ENCODE measurements around the gene SFXN4.

Gene SFXN4

DNA sequence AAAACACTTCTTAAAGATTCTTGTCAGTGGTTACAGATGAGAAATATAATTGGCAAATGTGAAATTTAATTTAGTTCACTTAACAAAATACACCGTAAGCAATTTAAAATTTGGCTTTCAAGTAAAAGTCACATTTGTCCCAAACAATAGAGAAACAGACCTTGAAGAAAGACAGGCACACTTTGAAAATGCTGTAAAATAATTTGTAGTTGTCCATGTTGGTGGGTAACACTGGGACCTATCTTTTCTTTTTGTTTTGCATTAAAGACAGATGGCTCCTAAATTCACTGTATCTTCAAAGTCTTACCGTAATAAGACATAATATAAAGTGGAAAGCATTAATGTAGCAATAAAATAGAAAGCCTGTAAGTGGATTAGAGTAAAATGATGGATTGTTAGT lies 45.1 kb upstream of the SFXN4 start:
- no peaks in the 10 kb centered on the region for H3K9me2 ChIP-seq (replicated peaks; ENCODE audit: control insufficient read depth, low read length)
- H3K9me3 ChIP-seq (ENCODE audit: control insufficient read depth, insufficient read depth, low read length): no peaks in the 10 kb centered on the region
- no peak overlapping the region for H3K27ac ChIP-seq (ENCODE audit: low read depth, low read length)
- H3K4me3 ChIP-seq (ENCODE audit: low read length): no peak overlapping the region
- H3F3A ChIP-seq (ENCODE audit: control insufficient read depth, insufficient read depth): peaks cover 10% of the 10 kb centered on the region
- H3K4me2 ChIP-seq (ENCODE audit: low read length): no peak overlapping the region
- peaks cover 4% of the 10 kb centered on the region; the same call in 1 of the 2 replicates for H4K20me1 ChIP-seq (ENCODE audit: control insufficient read depth, insufficient read depth, low read depth, low read length)
- TF ChIP-seq, protein P1, sequence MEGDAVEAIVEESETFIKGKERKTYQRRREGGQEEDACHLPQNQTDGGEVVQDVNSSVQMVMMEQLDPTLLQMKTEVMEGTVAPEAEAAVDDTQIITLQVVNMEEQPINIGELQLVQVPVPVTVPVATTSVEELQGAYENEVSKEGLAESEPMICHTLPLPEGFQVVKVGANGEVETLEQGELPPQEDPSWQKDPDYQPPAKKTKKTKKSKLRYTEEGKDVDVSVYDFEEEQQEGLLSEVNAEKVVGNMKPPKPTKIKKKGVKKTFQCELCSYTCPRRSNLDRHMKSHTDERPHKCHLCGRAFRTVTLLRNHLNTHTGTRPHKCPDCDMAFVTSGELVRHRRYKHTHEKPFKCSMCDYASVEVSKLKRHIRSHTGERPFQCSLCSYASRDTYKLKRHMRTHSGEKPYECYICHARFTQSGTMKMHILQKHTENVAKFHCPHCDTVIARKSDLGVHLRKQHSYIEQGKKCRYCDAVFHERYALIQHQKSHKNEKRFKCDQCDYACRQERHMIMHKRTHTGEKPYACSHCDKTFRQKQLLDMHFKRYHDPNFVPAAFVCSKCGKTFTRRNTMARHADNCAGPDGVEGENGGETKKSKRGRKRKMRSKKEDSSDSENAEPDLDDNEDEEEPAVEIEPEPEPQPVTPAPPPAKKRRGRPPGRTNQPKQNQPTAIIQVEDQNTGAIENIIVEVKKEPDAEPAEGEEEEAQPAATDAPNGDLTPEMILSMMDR (IDR thresholded peaks at IDR 0.05; ENCODE audit: low read depth, low read length, poor library complexity, severe bottlenecking): no peak
- TF ChIP-seq EZH2phosphoT487 (IDR thresholded peaks at IDR 0.05; ENCODE audit: borderline replicate concordance, low read length): no peak
- no peaks in the 10 kb centered on the region for H3K36me3 ChIP-seq (ENCODE audit: control insufficient read depth, low read length)
- peaks cover 6% of the 10 kb centered on the region; the same call in 1 of the 2 replicates for H3K27me3 ChIP-seq (ENCODE audit: control insufficient read depth, low read length)
- no peaks in the 10 kb centered on the region; the same call in 1 of the 2 replicates for H3K79me2 ChIP-seq (ENCODE audit: control insufficient read depth, low read length)
- H3K4me1 ChIP-seq (ENCODE audit: control insufficient read depth, low read length): peaks cover 36% of the 10 kb centered on the region

- H3K27me3 ChIP-seq (ENCODE audit: control insufficient read depth, low read length): peaks cover 6% of the 10 kb centered on the region; the same call in 1 of the 2 replicates
- no peaks in the 10 kb centered on the region; the same call in 1 of the 2 replicates for H3K79me2 ChIP-seq (ENCODE audit: control insufficient read depth, low read length)
- H4K20me1 ChIP-seq (ENCODE audit: control insufficient read depth, insufficient read depth, low read depth, low read length): peaks cover 4% of the 10 kb centered on the region; the same call in 1 of the 2 replicates
- no peaks in the 10 kb centered on the region for H3K9me2 ChIP-seq (replicated peaks; ENCODE audit: control insufficient read depth, low read length)
- H3F3A ChIP-seq (ENCODE audit: control insufficient read depth, insufficient read depth): peaks cover 10% of the 10 kb centered on the region
- H3K4me2 ChIP-seq (ENCODE audit: low read length): peak overlapping the region; percentile 91
- H3K4me3 ChIP-seq (ENCODE audit: low read length): peak overlapping the region; percentile 93
- H3K27ac ChIP-seq (ENCODE audit: low read depth, low read length): no peak overlapping the region
- no peaks in the 10 kb centered on the region for H3K36me3 ChIP-seq (ENCODE audit: control insufficient read depth, low read length)
- no peaks in the 10 kb centered on the region for H3K9me3 ChIP-seq (ENCODE audit: control insufficient read depth, insufficient read depth, low read length)
- TF ChIP-seq, protein P1 (IDR thresholded peaks at IDR 0.05; ENCODE audit: low read depth, low read length, poor library complexity, severe bottlenecking): no peak
- no peak for TF ChIP-seq EZH2phosphoT487 (IDR thresholded peaks at IDR 0.05; ENCODE audit: borderline replicate concordance, low read length)
- peaks cover 36% of the 10 kb centered on the region for H3K4me1 ChIP-seq (ENCODE audit: control insufficient read depth, low read length)
Observed at GRCh38 chr10:119209736-119210355, 44.3 kb upstream of the SFXN4 start.

- peaks cover 4% of the 10 kb centered on the region; the same call in 1 of the 2 replicates for H4K20me1 ChIP-seq (ENCODE audit: control insufficient read depth, insufficient read depth, low read depth, low read length)
- peak overlapping the region; percentile 91 for H3K4me2 ChIP-seq (ENCODE audit: low read length)
- H3K27ac ChIP-seq (ENCODE audit: low read depth, low read length): peak overlapping the region; percentile 15; the same call in 1 of the 2 replicates
- no peaks in the 10 kb centered on the region for H3K9me3 ChIP-seq (ENCODE audit: control insufficient read depth, insufficient read depth, low read length)
- H3K27me3 ChIP-seq (ENCODE audit: control insufficient read depth, low read length): peaks cover 6% of the 10 kb centered on the region; the same call in 1 of the 2 replicates
- no peak for TF ChIP-seq EZH2phosphoT487 (IDR thresholded peaks at IDR 0.05; ENCODE audit: borderline replicate concordance, low read length)
- TF ChIP-seq, protein P1 (IDR thresholded peaks at IDR 0.05; ENCODE audit: low read depth, low read length, poor library complexity, severe bottlenecking): peak; percentile 91
- no peaks in the 10 kb centered on the region; the same call in 1 of the 2 replicates for H3K79me2 ChIP-seq (ENCODE audit: control insufficient read depth, low read length)
- H3K4me3 ChIP-seq (ENCODE audit: low read length): peak overlapping the region; percentile 93
- no peaks in the 10 kb centered on the region for H3K36me3 ChIP-seq (ENCODE audit: control insufficient read depth, low read length)
- H3K9me2 ChIP-seq (replicated peaks; ENCODE audit: control insufficient read depth, low read length): no peaks in the 10 kb centered on the region
- peaks cover 36% of the 10 kb centered on the region for H3K4me1 ChIP-seq (ENCODE audit: control insufficient read depth, low read length)
- H3F3A ChIP-seq (ENCODE audit: control insufficient read depth, insufficient read depth): peaks cover 13% of the 10 kb centered on the region
Observed at GRCh38 chr10:119209035-119209735, 43.7 kb upstream of the SFXN4 start.

Data from DOHH2 (cell line).